Neural crest cell (in vitro differentiated cells): ENCODE results near the gene CDYL. TPM values are rescaled to one million over a fixed set of nuclear protein-coding genes. Genes with fewer than 3 reads are reported as not detected.
"Not testable (repeated sequence)": the region's sequence is repeated elsewhere in the genome, so short reads cannot be mapped to it uniquely, and the experiment has no call there.

Experiments used
- DNase-seq: peaks from one replicate; pipeline ENCODE4 v3.0.0; 2021; ENCODE audit warnings: low read depth, mixed read lengths, low spot score
- H3K27ac Mint-ChIP-seq: one replicate; pipeline ENCODE4 v1.8.0; 2021; ENCODE audit warnings: mild to moderate bottlenecking, mixed read lengths; ENCODE audit not compliant: unreplicated experiment
- H3K27me3 Mint-ChIP-seq: 2 replicates; pipeline ENCODE4 v1.8.0; 2021; ENCODE audit warnings: low read depth, mild to moderate bottlenecking, mixed read lengths
- H3K36me3 Mint-ChIP-seq: 2 replicates; pipeline ENCODE4 v1.8.0; 2021; ENCODE audit warnings: low read depth, mild to moderate bottlenecking, mixed read lengths
- H3K4me1 Mint-ChIP-seq: 2 replicates; pipeline ENCODE4 v1.8.0; 2021; ENCODE audit warnings: mixed read lengths
- H3K4me3 Mint-ChIP-seq: one replicate; pipeline ENCODE4 v1.8.0; 2021; ENCODE audit warnings: mild to moderate bottlenecking, mixed read lengths
- H3K9me3 Mint-ChIP-seq: 2 replicates; pipeline ENCODE4 v1.8.0; 2021; ENCODE audit warnings: mixed read lengths
- CTCF ChIP-seq: fragments of 200-600 bp; sonication (generic); conservative IDR thresholded peaks from 2 replicates; pipeline ENCODE4 v1.5.0; 2021; ENCODE audit warnings: antibody characterized with exemption, mild to moderate bottlenecking
- total RNA-seq: library from RNA; stranded (reverse); gene quantifications from 2 replicates; pipeline ENCODE4 v1.2.1, GENCODE V29; 2021

CDYL gene
- total RNA-seq, 1 donor from 2014 or later, result 54.2 TPM

GRCh38 chr6:4819706-4820283 is 43.6 kb downstream of the CDYL start:
- Mint-ChIP-seq H3K27me3 (no peaks in the 10 kb centered on the region), H3K9me3 (peaks cover 2% of the 10 kb centered on the region), H3K4me3 (no peak overlapping the region), H3K27ac (no peak overlapping the region), H3K4me1 (peaks cover under 1% of the 10 kb centered on the region), H3K36me3 (peaks cover 10% of the 10 kb centered on the region)
- no peak for DNase-seq
- no peak for TF ChIP-seq CTCF

GRCh38 chr6:4820704-4821276 is 44.6 kb downstream of the CDYL start:
- peaks cover 15% of the 10 kb centered on the region for H3K36me3 Mint-ChIP-seq
- peaks cover 5% of the 10 kb centered on the region for H3K9me3 Mint-ChIP-seq
- no peak for TF ChIP-seq CTCF
- no peaks in the 10 kb centered on the region for H3K4me1 Mint-ChIP-seq
- no peak overlapping the region for H3K27ac Mint-ChIP-seq
- H3K27me3 Mint-ChIP-seq, result no peaks in the 10 kb centered on the region
- DNase-seq, result no peak
- H3K4me3 Mint-ChIP-seq, result no peak overlapping the region

DNA sequence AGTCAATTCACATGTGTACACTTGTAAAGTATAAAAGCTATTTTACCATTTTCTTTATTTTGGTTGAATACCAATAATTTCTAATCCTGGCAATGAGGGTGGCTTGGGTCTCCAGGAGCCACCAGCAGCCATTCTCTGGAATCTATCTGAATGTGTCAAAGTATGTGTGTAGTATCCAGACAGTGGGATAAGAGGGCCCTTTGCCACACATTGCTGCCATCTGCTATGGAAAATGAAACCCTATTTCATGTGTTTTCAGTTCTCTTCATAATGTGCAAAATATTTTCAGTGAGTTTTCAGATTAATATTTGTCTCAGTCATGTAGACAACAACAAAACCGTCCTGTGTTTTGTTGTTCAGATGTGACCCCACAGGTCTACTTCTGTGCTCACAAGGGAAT is 46.3 kb downstream of the CDYL start:
- no peak for DNase-seq
- no peak overlapping the region for H3K4me3 Mint-ChIP-seq
- TF ChIP-seq CTCF, result no peak
- peaks cover 15% of the 10 kb centered on the region for H3K9me3 Mint-ChIP-seq
- peaks cover 23% of the 10 kb centered on the region for H3K36me3 Mint-ChIP-seq
- H3K27ac Mint-ChIP-seq, result no peak overlapping the region
- H3K4me1 Mint-ChIP-seq, result no peaks in the 10 kb centered on the region
- no peaks in the 10 kb centered on the region for H3K27me3 Mint-ChIP-seq

- TF ChIP-seq CTCF, result no peak
- Mint-ChIP-seq H3K4me3 (no peak overlapping the region), H3K4me1 (no peaks in the 10 kb centered on the region), H3K36me3 (peaks cover 32% of the 10 kb centered on the region), H3K9me3 (peaks cover 19% of the 10 kb centered on the region), H3K27ac (no peak overlapping the region), H3K27me3 (no peaks in the 10 kb centered on the region)
- no peak for DNase-seq
Observed at GRCh38 chr6:4828187-4828698, 52.0 kb downstream of the CDYL start.

- peaks cover 19% of the 10 kb centered on the region for H3K9me3 Mint-ChIP-seq
- H3K4me1 Mint-ChIP-seq, result no peaks in the 10 kb centered on the region
- TF ChIP-seq CTCF, result no peak
- no peak overlapping the region for H3K4me3 Mint-ChIP-seq
- no peaks in the 10 kb centered on the region for H3K27me3 Mint-ChIP-seq
- H3K36me3 Mint-ChIP-seq, result peaks cover 28% of the 10 kb centered on the region
- no peak overlapping the region for H3K27ac Mint-ChIP-seq
- DNase-seq, result no peak
Observed at GRCh38 chr6:4829089-4829488, 52.9 kb downstream of the CDYL start.

- H3K9me3 Mint-ChIP-seq, result peaks cover 21% of the 10 kb centered on the region
- H3K4me1 Mint-ChIP-seq, H3K4me3 Mint-ChIP-seq, H3K27ac Mint-ChIP-seq, H3K27me3 Mint-ChIP-seq, DNase-seq: not testable (repeated sequence)
- peaks cover 33% of the 10 kb centered on the region for H3K36me3 Mint-ChIP-seq
Observed at GRCh38 chr6:4835540-4835939, 59.3 kb downstream of the CDYL start.
